ENCODE results near the gene RANBP10. TPM values are rescaled to one million over a fixed set of nuclear protein-coding genes. Genes with fewer than 3 reads are reported as not detected.

RANBP10 gene
- total and polyA plus RNA-seq, 9 of the 15 experiments (the other 6 are each of a cell fraction or from before 2014, with no cell fraction given), result 0.61 to 19.3 (median 5.9) TPM

- TF ChIP-seq MLX (CRISPR knock-in tag; conservative IDR thresholded peaks at IDR 0.05) (no peak), GTF3C2 (IDR thresholded peaks at IDR 0.05; ENCODE audit: borderline replicate concordance, extremely low read depth, insufficient read length) (no peak), PRMT5 (CRISPR knock-in tag; IDR thresholded peaks at IDR 0.05) (no peak), THRB (CRISPR knock-in tag; conservative IDR thresholded peaks at IDR 0.05) (no peak), NEUROD1 (IDR thresholded peaks at IDR 0.05; ENCODE audit: borderline replicate concordance, low read depth, low read length, partially characterized antibody) (no peak), SMC3 (conservative IDR thresholded peaks at IDR 0.05; ENCODE audit: insufficient read depth, low read depth, low read length) (no peak), ZNF311 (CRISPR knock-in tag; IDR thresholded peaks at IDR 0.05) (no peak), RB1 (IDR thresholded peaks at IDR 0.05; ENCODE audit: low read depth) (0 out of 2 replicates have a peak, but pooled peaks have one; percentile 3), NFATC3 (IDR thresholded peaks at IDR 0.05) (no peak), CC2D1A (IDR thresholded peaks at IDR 0.05) (no peak), SP1 (CRISPR knock-in tag; IDR thresholded peaks at IDR 0.05) (no peak), FOXJ2 (tag; IDR thresholded peaks at IDR 0.05) (no peak), HNRNPLL (IDR thresholded peaks at IDR 0.05; ENCODE audit: low read depth, low read length, poor library complexity, severe bottlenecking) (peak; percentile 46), HNRNPUL1 (IDR thresholded peaks at IDR 0.05; ENCODE audit: low read length) (no peak), HOMEZ (CRISPR knock-in tag; IDR thresholded peaks at IDR 0.05) (no peak), BHLHE40 (IDR thresholded peaks at IDR 0.05; ENCODE audit: low read length) (no peak)
- TF ChIP-seq, protein P1, sequence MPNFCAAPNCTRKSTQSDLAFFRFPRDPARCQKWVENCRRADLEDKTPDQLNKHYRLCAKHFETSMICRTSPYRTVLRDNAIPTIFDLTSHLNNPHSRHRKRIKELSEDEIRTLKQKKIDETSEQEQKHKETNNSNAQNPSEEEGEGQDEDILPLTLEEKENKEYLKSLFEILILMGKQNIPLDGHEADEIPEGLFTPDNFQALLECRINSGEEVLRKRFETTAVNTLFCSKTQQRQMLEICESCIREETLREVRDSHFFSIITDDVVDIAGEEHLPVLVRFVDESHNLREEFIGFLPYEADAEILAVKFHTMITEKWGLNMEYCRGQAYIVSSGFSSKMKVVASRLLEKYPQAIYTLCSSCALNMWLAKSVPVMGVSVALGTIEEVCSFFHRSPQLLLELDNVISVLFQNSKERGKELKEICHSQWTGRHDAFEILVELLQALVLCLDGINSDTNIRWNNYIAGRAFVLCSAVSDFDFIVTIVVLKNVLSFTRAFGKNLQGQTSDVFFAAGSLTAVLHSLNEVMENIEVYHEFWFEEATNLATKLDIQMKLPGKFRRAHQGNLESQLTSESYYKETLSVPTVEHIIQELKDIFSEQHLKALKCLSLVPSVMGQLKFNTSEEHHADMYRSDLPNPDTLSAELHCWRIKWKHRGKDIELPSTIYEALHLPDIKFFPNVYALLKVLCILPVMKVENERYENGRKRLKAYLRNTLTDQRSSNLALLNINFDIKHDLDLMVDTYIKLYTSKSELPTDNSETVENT (CRISPR knock-in tag; IDR thresholded peaks at IDR 0.05), result no peak
- TF ChIP-seq, protein P2, sequence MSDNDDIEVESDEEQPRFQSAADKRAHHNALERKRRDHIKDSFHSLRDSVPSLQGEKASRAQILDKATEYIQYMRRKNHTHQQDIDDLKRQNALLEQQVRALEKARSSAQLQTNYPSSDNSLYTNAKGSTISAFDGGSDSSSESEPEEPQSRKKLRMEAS (CRISPR knock-in tag; IDR thresholded peaks at IDR 0.05), result no peak; the same call in 1 of the 2 replicates
Measured at GRCh38 chr16:67842509-67843342, 36.4 kb upstream of the RANBP10 start (continued).
